GM19468 (cell line): ENCODE data around the gene HSPB1.
"Not testable (repeated sequence)": the region's sequence is repeated elsewhere in the genome, so short reads cannot be mapped to it uniquely, and the experiment has no call there.

Experiments
- ATAC-seq: cut with Tn5 transposase; IDR thresholded peaks from one replicate; pipeline ENCODE4 v1.9.1; 2021; ENCODE audit warnings: mild to moderate bottlenecking, moderate library complexity, moderate number of reproducible peaks; ENCODE audit not compliant: unreplicated experiment; ENCODE audit errors: extremely low read depth

The HSPB1 gene

DNA sequence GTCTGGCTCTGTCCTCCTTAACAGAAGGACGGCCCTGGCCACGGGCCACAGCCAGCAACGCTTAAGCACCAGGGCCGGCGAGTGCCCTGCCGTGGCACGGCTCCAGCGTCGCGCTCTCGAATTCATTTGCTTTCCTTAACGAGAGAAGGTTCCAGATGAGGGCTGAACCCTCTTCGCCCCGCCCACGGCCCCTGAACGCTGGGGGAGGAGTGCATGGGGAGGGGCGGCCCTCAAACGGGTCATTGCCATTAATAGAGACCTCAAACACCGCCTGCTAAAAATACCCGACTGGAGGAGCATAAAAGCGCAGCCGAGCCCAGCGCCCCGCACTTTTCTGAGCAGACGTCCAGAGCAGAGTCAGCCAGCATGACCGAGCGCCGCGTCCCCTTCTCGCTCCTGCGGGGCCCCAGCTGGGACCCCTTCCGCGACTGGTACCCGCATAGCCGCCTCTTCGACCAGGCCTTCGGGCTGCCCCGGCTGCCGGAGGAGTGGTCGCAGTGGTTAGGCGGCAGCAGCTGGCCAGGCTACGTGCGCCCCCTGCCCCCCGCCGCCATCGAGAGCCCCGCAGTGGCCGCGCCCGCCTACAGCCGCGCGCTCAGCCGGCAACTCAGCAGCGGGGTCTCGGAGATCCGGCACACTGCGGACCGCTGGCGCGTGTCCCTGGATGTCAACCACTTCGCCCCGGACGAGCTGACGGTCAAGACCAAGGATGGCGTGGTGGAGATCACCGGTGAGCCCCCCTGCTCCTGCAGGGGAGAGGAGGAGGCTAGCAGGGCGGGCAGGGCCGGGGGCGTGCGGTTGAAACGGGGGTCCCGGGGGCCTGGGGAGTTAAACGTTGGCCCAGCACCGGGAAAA is at the start of gene HSPB1:
Gene HSPB1, plus strand, starts transcription at position 327 of the 855 bp plus-strand sequence. Its CDS starts 40 bp downstream, at position 367.
- peak; percentile 42 for ATAC-seq

DNA sequence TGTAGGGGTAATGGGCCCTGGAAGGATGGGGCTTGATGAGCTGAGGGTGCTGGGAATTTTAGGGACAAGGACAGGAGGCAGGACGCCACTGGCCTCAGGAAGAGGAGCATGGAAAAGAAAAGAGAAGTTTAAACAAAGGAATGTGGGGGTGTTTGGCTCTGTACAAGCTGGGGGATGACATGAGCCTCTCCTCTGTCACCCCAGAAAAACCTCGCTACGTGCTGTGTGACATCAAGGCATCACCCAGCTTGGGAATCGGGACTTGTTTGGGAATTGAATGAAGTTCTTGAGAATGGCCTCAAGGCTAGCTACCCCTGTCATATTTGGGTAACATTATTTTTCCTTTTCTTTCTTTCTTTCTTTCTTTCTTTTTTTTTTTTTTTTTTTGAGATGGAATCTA is 47.7 kb upstream of the HSPB1 start:
- no peak for ATAC-seq

DNA sequence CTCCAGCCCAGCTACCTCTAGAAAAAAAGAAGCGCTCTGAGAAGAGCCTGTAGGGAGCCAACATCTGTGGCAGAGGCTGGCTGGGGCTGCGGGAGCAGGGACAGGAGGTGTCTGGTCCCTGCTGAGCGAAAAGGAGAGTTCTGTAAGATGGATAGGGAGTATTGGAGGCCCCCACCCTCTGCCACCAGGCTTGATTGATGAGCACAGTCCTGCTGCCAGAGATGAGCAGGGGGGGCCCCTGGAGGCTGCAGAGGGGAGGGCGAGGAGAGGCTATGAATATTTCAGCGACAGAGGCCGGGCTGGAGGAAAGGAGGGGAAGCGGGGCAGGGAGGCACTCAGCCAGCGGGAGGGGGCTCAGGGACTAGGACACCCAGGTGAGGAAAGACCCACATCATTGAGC is 44.5 kb upstream of the HSPB1 start:
- no peak for ATAC-seq

DNA sequence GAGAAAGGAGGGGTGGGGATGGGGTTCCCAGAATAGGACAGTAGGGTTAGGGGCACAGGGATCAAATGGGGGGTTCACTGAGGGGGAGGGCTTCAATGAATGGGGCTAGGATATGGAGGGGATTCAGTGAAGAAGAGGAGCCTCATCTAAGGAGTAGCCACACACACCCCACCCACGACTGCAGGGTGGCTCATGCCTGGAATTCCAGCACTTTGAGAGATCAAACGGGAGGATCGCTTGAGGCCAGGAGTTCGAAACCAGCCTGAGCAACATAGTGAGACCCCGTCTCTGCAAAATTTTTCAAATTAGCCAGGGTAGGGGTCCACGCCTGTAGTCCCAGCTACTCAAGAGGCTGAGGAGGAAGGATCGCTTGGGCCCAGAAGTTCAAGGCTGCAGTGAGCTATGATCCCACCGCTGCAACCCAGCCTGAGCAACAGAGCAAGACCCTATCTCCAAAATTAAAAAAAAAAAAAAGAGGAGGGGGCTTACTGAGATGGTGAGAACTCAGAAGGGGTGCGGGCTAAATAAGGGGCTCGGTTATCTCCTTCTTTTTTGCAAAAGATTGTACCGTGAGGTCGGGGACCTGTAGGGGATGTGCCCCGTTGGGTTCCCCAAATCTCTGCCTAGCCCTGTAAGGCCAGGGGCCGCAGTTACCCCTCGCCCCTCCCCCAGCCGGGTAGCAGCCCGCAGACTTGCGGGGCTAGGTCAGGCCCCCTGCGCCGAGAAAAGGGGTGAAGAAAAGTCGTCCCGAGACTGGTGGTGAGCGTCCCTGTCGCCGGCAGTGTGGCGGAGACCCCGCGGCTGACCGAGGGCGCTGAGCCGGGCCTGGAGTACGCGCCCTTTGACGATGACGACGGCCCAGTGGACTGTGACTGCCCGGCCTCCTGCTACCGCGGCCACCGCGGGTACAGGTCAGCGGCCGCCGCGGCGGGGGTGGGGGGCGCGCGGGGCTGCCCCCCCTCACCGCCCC is 43.1 kb upstream of the HSPB1 start:
- ATAC-seq, result no peak

DNA sequence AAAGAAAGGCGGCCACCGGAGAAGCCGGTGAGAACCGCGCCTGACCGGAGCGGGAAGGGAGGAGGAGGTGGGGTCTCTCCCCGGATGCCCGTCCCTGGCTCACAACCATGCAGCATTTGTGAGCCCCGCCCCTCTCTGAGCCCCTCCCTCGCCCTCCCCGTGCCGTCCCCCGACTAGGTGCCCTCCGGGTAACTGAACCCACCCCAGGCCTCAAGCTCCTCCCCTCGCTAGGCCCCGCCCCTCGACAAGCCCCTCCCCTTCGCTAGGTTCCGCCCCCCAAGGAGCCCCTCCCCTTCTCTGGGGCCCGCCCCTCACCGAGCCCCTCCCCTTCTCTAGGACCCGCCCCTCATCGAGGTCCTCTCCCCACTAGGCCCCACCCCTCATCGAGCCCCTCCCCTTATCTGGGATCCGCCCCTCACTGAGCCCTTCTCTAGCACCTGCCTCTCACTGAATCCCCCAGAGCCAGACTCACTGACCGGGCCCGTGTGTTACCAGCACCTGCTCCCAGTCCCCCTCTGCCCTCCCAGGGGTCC is 42.2 kb upstream of the HSPB1 start:
- ATAC-seq, result no peak

DNA sequence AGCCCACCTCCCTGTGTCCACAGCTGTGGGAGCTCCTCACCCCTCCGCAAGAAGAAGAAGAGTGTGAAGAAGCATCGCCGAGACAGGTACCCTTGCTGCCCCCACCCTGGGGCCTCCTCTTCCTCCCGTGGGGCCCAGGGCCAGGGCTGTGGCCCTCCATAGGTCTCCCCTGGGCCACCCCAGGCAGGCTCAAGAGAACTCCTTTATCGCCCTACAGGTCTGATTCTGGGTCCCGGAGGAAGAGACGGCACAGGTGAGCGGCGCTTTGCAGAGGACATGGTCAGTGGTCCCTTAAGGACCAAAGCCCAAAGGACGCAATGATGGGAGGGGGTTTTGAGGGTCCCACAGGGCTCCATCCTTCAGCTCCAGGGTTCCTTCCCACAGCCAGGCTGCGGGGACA is 41.1 kb upstream of the HSPB1 start:
- ATAC-seq, result no peak

DNA sequence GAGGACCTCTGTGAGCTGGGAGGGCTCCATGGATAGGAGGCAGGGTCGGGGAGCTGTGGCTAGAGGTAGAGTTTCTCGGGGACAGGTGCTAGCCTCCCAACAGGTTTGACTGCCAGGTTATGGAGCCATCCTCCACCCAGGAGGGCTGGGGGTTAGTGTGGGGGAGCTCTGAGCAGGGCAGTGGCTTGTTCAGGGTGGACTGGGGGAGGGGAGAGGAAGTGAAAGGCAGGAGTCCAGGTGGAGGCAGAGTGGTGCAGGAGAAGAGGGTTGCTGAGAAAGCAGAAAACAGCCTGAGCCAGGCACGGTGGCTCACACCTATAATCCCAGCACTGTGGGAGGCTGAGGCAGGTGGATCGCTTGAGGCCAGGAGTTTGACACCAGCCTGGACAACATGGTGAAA is 40.5 kb upstream of the HSPB1 start:
- ATAC-seq, result no peak

DNA sequence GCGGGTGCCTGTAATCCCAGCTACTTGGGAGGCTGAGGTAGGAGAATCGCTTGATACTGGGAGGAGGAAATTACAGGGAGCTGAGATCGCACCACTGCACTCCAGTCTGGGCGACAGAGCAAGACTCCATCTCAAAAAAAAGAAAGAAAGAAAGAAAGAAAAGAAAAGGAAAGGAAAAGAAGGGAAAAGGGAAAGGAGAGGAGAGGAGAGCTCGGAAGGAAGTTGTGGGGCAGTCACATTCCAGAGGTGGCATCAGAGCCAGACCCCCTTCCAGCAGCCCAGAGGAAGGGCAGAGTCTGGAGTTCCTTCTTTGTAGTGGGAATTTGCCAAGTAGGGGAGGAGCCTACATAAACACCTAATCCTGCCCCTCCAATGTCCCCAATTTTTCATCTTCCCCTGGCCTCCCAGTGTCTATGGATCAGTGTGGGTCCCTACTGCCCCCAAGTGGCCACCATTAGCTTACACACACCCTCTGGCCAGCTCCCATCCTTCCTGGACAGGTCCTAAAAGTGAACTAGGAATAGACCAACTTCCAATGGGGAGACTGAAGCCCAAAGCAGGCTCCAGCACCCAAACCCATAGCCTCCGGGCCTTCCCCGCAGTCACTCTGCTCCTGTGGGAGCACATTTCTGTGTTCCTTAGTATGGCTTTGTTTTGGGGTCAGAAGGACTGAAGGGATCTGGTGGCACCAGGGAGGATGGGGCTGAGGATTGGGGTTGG is 39.6 kb upstream of the HSPB1 start:
- ATAC-seq, result no peak

DNA sequence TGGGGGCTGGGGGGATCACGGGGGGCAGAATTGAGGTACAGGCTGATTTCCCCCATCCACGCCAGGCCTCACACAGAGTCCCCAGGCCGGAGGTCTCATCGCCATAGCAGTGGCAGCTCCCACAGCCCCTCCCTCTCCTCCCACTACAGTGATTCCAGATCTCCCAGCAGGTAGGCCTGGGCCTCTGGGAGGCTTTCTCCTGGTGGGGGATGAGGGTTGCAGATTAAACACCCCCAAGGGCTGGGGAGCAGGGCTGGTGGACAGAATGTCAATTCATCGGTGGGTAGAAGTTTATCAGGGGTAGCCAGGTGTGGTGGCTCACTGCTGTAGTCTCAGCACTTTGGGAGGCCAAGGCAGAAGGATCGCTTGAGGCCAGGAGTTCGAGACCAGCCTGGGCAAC is 37.2 kb upstream of the HSPB1 start:
- no peak for ATAC-seq

DNA sequence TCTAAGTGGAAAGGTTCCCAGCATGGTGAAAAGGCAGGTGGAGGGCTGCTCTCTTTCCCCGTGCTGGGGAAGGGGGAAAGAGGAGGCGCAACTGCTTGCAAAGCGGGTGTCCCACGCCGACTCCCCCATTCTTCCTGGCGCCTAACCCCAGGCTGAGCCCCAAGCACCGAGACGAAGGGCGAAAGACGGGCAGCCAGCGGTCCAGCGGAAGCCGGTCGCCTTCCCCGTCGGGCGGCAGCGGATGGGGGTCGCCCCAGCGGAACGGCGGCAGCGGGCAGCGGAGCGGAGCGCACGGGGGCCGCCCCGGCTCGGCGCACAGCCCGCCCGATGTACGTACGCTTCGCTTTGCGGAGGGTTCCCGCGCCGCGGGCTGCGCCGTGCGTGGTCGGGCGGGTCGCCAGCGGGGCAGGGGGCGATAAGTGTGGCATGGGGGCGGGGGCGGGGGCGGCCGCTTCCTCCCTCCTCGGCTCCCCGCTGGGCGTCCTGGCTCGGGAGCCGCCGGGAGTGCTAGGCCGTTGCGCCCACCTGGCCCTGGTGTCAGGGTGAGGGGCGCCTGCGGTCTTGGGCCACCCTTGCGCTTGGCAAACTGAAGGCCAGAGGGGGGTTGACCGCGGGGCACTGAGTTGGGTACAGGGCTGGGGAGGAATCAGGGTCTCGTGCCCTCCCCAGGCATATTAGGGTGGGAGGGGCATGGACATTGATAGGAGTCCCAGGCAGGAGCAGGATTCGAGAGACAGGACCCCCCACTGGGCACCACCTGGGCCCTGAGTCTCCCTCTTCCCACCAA is 35.2 kb upstream of the HSPB1 start:
- no peak for ATAC-seq

DNA sequence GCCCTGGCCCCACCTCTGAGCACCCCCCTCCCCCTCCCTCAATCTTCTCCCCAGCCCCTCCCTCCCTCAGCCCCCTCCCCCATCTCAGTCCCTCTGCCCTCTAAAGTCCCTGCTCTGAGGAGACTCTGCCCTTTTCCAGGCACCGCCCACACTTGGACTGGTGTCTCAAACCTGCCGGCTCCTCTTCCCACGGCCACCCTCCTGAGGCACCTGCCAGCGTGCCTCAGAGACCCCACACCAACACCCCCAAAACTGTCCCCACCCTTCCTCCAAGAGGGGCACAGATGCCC is 34.6 kb upstream of the HSPB1 start:
- ATAC-seq, result no peak

DNA sequence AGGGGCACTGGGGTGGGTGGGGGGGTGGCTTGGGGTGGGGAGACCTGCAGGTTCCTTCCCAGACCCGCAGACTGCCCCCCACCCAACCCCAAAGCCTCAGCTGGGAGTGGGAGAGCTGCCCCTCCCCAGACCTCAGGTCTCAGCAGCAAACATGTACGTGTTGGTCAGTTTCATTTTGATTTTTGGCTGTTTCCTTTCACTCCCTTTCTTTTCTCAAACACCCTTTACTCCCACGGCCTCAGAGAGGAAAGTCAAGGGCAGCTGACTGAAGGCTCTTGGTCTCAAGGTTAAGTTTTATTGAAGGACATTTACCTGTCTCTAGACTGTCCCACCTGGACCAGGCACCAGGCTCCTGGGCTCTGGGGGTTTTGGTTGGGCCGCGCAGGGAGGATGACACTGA is 34.1 kb upstream of the HSPB1 start:
- no peak for ATAC-seq

DNA sequence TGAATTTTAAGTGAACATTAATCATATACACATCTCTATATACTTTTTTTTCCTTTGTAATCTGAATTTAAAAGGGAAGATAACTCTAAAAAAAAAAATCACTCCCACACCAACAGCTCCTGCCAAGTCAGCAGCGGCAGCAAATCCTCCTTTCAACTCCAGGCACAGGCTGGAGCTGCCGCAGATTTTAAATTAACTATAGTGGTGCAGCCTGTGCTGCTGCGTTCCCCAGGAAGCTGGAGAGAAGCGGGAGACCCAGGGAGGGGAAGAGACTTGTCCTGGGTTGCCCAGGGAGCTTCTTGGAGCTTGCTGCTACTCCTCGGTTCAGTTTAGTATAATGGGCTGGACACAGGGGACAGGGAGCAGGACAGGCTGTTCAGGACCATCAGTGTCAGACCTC is 32.6 kb upstream of the HSPB1 start:
- no peak for ATAC-seq

DNA sequence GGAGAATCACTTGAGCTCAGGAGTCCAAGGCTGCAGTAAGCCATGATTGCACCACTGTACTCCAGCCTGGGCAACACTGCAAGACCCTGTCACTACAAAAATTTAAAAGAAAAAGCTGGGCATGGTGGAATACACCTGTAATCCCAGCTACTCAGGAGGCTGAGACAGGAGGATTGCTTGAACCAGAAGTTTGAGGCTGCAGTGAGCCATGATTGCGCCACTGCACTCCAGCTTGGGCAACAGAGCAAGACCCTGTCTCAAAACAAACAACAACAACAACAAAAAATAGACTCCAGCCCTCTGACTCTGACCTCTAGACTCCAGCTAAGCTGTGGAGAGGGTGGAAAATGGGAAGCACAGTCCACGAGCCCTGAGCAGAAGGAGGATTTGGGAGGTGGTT is 31.1 kb upstream of the HSPB1 start:
- ATAC-seq, result not testable (repeated sequence)

DNA sequence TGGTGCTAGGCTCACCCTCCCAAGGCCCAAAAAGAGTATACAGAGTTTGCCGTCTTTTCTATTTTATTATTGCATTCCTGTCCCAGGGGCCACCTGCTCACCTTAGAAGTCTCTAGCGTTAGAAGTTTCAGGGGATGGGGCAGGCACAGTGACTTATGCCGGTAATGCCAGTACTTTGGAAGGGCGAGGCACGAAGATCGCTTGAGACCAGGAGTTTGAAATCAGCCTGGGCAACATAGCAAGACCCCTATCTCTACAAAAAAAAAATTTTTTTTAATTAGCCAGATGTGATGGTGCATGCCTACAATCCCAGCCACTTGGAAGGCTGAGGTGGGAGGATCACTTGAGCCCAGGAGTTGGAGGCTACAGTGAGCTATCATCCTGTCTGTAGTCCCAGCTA is 30.3 kb upstream of the HSPB1 start:
- ATAC-seq, result no peak

DNA sequence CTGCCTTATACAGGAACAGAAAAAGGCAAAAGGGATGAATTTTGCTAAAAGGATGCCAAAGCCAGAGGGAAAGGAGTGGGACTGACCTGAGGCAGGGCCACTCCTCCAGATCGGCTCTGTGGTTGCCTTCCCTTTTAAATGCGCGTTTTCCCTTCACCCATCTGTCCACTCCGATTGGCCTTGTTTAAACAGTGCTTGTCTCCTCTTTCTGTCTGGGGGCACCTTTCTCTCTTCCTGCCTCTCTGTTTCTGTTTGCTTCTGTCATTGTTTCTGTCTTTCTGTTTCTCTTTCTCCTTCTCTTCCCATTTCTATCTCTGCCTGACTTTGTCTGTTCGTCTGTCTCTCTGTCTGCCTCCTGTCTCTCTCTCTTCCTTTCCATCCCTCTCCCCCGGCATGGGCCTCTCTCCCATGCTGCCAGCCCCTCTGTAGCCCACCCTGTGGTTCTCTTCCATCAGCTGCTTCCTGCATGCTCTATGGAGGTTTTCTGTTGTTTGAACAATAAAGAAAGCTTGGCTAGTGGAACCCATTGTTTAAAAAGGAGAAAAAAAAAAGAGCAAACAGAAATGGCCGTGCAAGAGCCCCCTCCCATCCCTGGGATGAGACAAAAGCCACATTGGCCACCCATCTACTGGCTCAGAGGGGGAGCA is 29.5 kb upstream of the HSPB1 start:
- no peak for ATAC-seq

DNA sequence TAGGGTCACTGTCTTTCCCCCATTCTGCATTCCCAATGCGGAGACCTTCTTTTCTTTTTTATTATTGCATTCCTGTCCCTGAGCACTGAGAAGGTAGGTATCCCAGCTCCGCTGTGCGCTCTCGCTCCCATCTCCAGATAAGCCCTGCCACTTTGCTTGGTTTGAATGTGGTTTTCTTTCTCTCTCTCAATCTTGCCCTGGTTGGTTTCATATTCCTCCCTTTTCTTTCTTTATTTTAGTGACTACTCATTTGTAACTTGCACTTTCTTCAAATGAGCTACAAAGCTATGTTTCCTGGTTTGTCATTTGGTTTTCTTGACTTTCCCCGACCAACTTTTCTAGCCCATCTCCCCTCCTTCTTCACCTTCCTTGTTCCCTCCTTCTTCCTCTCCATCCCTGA is 29.0 kb upstream of the HSPB1 start:
- no peak for ATAC-seq

DNA sequence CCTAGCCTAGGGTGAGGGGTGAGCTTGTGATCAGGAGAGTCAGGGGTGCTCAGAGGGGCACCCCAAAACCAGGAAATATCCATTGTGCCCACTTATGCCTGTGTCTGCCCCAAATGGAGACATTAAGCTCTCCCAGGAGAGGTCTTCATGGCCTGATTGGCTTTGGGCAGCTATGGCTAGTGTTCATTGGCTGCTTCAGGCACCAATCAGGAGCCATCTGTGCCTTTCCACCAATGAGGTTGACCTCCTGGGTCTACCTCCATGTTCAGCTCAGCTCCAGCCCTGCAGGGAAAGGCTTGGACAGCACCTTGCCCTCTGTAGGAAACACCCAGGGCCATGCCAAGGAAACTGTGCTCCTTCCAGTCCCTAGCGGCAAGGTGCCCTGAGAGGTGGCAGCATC is 23.9 kb upstream of the HSPB1 start:
- ATAC-seq, result no peak

DNA sequence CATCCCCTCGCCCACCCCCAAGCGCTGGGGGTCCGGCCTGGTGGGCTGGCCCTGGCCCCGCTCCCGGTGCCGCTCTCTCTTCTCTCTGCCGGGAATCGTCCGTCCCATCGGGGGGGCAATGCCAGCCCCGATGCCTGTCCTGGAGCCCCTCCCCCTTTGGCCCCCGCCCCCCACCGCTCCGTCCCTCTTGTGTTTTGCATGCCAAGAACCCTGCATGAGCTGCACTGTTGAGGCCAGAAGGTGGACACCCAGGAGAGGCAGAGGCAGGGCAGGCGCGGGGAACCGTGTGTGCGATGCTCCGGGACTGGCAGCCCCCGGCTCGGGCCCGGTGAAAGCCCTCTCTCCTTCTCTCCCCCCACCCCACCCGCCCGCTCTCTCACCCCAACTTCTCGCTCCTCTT is 22.1 kb upstream of the HSPB1 start:
- no peak for ATAC-seq
